GM21786 (cell line): ENCODE data around the gene HOXB4.

Source experiments
- ATAC-seq: cut with Tn5 transposase; IDR thresholded peaks from one replicate; pipeline ENCODE4 v1.9.1; 2021; ENCODE audit not compliant: unreplicated experiment

The HOXB4 gene

DNA sequence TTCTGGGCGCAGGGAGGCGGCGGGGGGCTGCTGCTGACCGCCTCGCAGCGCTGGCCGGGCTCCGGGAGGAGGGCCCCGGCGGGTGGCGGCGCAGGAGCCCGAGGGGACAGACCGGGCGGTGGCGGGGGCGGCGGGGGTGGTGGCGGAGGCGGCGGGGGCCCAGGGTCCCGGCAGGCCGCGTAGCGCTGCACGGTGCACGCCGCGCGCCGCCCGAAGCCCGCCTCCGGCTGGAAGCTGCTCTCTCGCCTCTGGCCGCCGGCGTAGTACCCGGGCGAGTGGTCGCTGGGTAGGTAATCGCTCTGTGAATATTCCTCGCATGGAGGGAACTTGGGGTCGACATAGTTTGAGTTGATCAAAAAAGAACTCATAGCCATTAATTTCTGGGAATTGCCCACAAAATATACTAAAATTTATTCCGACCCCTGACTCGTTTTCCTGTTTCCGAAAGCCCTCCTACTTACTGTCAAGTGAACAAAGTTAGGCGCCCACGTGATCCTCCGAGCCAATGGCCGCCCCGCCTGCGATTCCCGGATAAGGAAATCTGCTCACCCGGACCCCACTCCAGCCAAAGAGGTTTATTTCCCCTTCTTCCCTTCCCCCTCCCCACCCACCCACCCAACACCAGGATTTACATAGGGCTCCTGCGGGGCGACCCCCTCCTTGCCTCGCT, at the start of gene HOXB4:
Gene HOXB4 (minus strand): TSS at position 405 of the 670 bp plus-strand sequence. CDS start 31 bp downstream, at position 374.
- peak; percentile 36 for ATAC-seq

DNA sequence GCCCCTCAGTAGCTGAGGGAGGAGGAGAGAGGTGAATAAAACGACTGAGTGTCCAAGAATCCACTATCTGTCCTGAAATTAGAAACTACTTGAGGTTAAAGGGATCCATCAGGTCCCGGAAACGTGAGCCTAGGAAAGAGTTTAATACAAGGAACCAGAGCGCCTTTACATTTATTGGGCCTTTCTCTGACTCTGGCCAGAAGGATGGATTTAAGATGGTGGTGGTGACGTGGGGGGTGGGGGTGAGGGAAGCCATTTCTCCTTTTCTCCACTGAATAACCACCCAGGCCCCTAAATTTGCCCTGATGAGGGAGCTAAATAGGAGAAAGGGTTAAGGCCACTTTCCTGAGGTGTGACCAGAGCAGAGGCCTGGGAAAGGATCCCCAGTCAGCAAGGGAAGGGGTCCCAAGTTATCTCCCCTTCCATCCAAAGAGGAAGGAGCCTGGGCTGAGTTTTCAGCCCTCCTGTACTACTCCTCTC, 49.0 kb upstream of the HOXB4 start:
- no peak for ATAC-seq

DNA sequence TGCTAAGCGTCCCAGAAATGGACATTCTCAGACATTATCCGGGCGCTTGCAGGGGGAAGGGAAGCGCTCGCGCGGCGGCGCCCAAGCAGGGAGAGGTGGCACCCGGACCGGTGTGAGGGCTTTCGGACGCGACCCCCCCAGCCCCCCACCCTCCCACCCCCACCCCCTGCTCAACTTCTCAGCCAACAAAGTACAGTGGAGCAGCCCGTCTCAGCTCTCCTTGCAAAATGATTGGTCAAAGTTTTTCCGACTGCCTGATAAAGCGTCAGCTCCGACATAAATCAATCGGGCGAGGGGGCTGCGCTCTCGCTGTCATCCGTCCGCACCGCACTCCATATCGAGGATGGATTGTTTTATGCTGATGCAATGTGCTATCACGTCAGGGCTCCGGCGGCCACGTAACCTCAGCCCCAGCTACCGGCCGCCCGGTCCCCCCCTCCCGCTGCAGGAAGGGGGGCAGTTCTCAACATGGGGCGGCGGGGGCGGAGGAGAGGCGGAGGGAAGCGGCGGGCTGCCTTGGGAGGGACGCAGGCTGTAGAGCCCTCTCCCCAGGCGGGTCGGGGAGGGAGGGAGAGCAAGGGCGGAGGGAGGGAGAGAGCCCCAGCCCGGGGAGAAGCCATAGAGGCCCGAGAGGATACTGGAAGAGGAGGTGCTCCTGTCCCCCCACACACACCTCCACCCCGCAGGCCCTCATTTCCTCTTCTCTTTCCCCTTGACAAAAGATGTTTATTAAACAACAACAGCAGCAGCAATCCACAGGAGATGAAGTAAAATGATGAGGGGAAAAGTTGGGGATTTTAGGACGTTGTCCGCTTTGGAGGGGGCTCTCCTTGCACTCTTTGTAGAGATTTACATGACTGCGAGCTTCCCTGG, 48.3 kb upstream of the HOXB4 start, which contains the start of gene HOXB9:
Gene HOXB9 (minus strand): TSS at position 114 of the 873 bp plus-strand sequence. CDS start 89 bp downstream, at position 25.
- no peak for ATAC-seq

DNA sequence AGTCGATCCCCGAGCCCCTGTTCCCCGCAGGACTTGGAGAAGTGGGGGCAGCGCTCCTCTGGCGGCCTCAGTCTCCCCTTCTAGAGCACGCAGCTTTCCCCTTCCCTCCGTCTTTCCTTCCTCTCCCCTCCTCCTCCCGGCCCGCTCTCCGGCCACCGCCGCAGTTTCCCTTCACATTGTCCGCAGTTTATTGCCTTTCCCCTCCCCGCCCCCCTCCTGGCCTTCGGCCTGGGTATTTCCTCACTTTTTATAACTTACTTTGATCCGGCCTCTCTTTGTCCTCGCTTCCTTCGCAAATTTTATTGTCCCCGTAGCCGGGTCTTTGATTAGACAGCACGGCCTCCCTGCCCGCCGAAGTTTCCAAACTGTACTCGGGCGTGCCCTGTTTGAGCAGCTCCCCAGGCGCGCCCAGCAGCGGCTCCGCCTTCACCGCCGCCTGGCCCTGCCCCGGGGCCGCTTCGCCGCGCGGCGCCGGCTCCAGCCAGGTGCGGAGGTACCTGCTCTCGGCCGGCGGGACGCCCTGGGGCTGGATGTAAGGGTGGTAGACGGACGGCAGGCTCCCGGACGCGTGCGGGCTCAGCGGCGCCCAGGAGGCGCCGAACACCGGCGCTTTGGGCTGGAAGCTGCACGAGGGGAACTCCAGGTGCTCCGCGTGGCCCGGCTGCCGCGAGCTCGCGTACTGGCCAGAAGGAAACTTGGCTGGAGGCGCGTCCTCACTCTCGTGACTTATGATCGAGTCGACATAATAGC, 47.5 kb upstream of the HOXB4 start:
- no peak for ATAC-seq

DNA sequence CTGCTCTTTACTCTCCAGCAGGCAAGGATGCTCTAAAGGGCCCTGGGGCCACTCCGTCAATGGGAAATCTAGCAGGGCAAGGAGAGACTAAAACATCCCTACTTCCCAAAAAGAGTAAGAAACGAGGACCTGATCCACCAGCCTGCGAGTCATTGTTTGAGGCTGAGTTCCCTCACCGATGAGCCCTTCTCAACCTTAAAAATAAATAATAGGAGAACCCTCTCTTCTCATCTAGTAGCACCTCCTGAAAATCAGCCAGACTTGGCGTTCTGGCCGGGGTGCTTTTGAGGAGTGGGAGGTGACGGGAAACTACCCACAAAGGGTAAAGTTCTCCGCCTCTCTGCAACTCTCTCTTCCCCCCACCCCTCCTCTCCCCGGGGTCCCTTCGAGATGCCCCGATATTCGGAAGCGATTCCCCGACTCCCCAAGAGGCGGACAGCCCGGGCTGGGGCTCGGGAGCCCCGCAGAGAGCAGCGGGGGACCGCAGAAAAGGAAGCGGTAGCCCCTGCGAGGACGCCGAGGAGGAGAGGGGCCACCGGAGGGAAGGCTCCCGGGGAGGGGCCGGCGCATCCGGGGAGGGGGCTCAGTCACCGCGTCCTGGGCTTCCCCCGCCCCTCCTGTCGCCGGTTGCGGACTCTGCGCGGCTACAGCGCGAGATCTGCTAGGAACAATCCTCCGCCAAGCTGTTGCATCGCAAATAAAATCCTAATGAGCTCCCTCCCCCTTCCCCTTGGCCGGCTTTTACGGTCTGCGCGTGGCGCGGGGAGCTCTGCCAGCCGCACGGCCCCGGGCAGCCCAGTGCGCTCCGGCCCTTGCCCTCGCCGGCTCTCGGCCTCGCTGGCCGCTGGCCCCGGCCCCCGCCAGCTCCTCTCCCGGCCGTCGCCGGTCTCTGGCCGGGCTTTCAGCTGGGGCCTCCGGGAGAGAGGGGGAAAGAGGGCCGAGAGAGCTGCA, 46.7 kb upstream of the HOXB4 start:
- no peak for ATAC-seq

DNA sequence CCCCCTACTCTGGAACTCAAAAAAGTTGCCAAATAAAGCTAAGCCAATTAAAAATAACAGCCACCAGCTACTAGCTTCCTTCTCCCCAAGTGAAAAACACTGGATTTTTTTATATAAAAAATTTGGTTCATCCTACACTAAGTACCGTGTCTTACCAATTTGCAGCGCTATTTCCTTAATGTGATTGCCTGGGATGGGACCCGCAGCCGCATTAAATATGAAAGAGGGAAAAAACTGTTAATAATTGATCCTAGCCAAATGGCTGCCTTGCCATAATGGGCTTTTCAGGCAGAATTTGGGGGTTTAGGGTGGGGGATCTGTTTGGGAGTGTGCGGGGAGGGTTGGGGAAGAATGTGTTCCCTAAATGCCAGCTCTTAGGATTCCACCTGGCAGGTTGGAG, 46.0 kb upstream of the HOXB4 start:
- ATAC-seq, result no peak

DNA sequence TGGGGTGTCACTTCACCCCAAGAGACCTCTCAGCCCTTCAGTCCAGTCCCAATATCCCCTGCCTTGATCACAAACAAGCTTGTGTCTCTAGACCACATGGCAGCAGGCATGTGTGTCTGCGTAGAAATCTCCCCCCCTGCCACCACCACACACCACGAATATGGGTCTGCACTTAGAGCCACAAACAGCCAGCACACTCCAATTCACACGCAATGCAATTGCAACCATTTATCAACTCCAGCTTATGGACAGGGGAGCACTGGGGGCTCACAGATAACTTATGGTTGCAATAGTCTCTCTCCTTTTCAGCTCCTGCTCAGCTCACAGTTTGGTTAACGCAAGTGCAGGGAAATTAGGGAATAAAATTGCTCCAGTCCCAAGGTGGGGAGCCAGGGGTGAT, 45.4 kb upstream of the HOXB4 start:
- no peak for ATAC-seq

DNA sequence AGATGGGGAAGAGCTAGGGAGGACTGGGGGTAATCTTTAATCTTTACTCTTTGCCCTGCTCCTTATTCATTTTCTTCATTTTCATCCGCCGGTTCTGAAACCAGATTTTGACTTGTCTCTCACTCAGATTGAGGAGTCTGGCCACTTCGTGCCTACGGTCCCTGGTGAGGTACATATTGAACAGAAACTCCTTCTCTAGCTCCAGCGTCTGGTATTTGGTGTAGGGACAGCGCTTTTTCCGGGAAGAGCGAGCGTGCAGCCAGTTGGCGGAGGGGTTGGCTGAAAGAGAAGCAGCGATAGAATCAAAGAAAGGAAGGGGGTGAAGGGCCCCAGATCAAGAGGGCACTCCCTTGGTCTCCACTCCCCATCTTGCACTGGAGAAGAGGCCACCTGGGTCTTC, 44.7 kb upstream of the HOXB4 start:
- ATAC-seq, result no peak

DNA sequence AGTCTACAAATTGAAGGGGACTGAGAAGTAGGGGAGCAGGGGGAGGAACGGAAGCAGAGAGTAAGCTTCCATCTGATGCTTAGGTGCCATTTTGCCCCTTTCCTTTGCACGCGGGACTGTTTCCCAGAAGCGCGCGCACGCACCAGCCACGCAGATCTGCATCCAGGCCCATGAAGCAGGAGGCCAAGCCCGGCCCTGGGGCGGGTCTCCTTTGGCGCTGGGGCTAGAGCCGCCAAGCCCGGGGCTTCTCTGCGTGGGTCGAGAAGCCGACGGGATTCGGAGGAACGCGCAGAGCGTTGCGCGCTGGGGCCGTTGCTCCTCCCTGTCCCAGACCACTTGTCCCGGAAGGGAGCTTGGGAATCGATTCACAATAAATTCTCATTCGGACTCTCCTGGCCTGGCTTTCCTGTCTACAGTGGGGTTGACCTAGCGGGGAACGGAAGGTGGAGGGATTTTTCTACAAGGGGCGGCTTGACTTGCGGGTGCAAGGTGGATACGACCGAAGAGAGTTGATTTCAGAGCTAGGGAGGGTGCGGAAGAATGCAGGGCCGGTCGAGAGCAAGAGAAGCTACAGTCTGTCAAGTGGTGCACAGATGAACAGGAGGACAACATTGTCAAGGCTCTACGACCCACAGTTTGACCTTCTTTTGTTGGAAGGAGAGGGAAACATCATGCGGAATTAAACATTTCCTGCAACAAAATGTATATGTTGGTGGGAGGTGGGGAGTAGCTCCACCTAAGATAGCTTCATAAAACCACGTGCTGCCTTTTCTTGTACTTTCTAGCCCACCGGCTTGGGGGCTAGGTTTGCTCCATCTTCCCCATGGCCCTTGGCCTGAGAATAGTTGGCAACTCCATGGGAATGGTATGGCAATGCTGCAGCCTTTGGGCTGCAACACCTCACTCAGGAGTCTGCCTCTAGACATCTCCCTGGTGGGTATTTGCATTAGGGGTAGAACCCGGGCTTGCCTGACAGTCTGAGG, 43.6 kb upstream of the HOXB4 start:
- no peak for ATAC-seq

DNA sequence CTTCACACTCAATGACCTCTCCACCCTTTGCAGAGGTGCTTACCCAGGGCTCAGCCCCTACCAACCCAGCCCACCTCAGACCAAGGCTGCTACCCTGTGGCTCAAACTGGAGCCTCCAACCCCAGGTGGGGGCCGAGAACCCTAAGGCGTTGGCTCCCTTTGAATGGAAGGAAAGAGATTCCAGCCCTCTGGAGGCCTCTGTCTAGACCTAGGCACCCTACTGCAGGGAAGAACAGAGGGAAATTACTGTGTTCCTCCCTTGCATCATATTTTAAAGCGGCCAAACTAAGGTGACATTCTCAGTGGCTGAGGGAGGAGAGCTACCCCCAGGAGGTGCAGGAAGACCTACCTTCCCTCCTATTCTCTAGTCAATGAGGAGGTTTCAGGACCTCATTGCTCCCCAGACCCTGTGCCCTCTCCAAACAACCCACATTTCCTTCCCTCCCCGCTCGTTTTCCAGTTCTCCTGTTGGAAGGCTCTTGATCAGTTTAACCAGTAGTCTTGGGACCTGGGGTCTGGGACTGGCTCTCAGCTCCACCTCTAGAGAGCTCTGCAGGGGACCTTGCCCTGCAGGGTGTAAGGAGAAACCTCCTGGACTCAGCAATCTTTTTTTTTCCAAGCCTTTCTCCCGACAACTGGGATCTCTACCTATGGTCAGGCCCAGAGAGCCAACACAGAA, 42.5 kb upstream of the HOXB4 start:
- no peak for ATAC-seq

DNA sequence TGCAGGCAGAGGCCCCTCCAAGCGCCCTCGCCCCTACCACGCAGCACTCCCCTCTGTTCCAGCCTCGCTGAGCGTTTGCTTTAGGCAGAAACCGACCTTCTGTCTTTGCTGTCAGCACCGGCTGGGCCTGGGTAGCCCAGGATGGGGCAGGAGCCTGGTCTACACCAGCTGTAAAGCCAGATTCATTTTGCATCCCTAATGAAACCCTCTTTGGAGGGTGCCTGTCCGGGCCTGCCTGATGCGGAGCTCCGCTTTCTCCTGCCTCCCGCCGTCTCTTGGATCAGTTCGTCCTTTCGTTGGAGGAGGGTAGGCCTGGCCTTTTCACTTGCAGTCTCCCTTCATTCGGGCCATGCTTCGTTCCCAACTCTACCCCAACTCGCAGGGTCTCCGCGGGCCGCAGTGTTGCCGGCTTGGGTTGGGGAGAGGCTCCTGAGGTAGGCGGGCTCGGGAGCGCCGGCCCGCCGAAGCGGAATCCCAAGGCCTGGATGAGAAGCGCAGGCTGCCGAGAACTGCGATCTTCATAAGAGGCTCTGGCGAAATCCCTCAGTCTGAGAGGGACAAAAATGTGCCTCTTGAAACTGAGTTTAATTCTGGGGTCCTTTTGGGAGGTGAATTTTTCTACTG, 41.8 kb upstream of the HOXB4 start:
- ATAC-seq, result no peak

DNA sequence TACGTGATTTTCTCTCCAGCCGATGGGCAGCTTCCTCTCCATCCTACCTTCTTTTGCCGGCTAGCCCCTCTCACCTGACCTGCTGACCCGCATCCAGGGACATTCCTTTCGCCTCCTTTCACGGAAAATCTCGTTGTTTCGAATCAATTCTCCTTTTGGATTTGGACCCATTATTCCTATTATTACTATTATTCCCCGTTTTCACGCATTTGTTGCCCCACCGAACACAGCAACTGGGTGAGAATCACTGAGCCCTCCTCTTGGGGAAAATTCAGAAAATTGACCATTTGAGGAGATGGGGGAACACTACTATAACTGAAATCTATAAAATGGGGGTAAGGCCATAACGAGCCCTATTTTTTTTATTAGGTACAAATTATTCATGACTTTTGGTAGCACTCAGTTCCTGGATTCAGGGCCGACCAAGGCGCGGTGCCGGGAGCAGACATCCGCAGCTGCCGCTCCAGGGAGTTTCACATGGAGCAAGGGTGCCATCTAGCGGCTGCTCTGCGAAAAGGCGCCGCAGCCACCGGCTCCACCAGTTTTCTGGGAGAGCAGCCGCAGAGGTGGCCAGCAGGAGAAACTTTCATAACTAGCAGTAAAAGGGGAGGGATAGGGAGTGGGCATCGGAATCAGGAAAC, 40.2 kb upstream of the HOXB4 start:
- ATAC-seq, result no peak

DNA sequence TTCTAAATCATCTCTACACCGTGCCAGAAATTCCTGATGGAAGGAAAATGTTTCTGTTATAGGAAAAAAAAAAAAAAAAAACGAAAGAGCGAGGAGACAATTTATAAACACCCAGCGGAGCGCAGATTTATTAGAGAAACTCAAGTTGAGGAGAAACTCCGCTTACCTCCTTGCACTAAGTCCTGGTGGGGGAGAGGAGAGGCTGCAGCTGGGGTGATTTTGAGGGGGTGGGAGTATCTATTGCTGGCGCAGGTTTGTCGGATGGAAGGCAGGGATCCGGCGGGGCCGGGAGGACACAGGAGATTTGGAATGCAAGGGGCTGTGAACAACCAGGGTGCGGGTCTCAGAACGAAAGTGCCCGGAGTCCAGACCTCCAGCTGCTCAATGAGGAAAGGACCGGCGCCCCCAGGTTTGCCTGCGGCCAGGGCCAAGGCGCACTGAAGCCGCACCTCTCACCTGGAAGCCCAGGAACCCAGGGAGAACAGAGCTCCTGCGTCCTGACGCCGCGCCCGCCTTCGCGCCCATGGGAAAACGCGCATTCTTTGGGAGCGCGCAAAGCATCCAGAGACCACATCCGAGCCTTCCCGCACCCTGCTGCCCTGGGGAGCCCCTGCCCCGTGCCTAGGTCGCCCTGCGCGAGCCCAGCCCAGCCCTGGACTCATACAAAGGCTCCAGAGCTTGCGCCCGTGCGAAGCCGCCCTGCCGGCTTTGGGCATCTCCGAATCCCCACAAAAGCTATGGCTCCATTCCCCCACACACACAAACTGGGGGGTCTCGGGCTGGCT, 39.5 kb upstream of the HOXB4 start:
- no peak for ATAC-seq

DNA sequence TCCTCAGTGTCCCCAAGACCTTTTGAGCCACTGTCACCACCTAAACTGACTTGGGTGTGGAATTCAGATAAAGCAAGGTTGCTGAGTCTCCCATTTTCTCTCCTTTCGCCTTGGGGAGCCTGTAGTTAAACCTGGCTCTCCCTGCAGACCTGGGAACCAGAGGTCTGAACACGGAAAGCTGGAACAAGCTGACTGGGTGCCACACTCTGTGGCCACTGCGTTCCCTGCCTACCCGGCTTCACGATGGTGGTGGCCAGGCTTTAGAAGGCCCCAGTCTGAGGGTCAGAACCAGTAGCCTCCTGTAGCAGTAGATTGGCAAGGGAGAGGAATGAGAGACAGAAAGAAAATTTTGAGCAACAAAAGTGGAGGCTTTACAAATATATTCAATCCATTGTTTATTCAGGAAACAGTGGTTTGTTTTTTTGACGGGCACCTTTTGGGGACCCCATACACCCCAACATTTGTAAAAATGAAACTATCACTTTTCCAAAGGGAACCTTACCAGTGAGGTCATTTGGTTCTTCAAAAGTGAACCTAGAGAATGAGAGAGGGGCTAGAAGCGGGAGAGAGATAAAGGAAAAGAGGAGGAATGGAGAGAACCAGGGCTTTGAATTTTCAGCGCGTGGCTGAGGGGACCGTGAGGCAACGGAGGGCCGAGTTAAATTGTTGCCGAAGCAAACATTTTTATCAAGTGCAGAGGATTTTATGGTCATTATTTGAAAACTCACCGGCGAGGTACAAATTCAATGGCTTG, 38.7 kb upstream of the HOXB4 start:
- ATAC-seq, result no peak

DNA sequence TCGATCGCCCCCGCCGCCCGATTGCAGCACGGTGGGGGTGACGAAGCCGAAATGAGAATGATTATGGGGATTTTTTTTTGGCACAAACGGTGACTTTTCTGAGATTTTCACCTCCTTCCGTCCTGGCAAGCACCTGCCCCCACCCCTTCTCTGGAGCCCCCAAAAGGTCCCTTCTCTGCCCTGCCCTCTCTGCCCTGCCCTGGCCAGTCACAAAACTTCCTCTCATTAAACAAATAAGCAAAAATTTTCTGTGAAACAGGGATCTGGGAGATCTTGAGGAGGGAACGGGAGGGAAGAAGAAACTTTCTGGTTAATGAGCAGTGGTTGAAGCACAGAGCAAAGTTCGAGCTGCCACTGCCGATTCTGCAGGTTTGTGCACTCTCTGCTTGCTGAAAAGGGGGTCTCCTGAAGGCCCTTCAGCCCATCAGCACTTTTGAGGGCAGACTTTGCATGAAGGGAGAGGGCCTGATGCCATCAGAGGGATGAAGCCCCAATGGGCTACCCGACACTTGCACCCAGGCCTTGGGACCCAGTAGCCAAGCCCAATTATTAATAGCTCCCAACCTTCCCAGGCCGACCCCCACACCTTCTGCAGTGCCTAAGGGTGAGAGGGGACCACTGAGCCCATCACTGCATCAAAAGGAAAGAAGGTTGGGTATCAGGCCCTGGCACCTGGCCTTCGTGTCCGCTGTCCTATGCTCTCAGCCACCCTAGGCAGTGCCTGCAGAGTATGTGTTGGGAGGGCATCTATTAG, 38.0 kb upstream of the HOXB4 start:
- ATAC-seq, result no peak
